Suprapubic skin (tissue), 4 donors: ENCODE measurements around the gene DHRS4L2. TPM values are rescaled to one million over a fixed set of nuclear protein-coding genes. Genes with fewer than 3 reads are reported as not detected.
"Not testable (repeated sequence)": the region's sequence is repeated elsewhere in the genome, so short reads cannot be mapped to it uniquely, and the experiment has no call there.

Experiments used
- DNase-seq, 2 donors: peaks; one replicate each; pipeline ENCODE4 v3.0.0-alpha.2; 2019; ENCODE audit warnings: low spot score in 2 of 2
- H3K27ac ChIP-seq: fragments of 200-600 bp; sonication (generic); one replicate; pipeline ENCODE4 v1.5.1; 2019
- H3K27me3 ChIP-seq: fragments of 200-600 bp; sonication (generic); one replicate; pipeline ENCODE4 v1.5.1; 2019
- H3K36me3 ChIP-seq: fragments of 200-600 bp; sonication (generic); one replicate; pipeline ENCODE4 v1.5.1; 2019
- H3K4me1 ChIP-seq: fragments of 200-600 bp; sonication (generic); one replicate; pipeline ENCODE4 v1.5.1; 2019
- H3K4me3 ChIP-seq: fragments of 200-600 bp; sonication (generic); one replicate; pipeline ENCODE4 v1.5.1; 2019; ENCODE audit warnings: mild to moderate bottlenecking
- H3K9me3 ChIP-seq: fragments of 200-600 bp; sonication (generic); one replicate; pipeline ENCODE4 v1.5.1; 2019
- EP300 ChIP-seq: sonication (generic); formaldehyde crosslinking; IDR thresholded peaks from one replicate; pipeline ENCODE4 v1.6.1; 2017; ENCODE audit warnings: antibody characterized with exemption
- POLR2A ChIP-seq, 2 donors: fragments of 450-650 bp; IDR thresholded peaks; one replicate each; pipeline ENCODE4 v1.6.1; 2017; ENCODE audit warnings: antibody characterized with exemption in 2 of 2, mild to moderate bottlenecking in 2 of 2, moderate library complexity in 2 of 2
- POLR2AphosphoS5 ChIP-seq, 3 donors: sonication (generic); formaldehyde crosslinking; IDR thresholded peaks; one replicate each; pipeline ENCODE4 v1.6.1; 2017; ENCODE audit warnings: antibody characterized with exemption in 3 of 3
- WGBS: methylation state at CpG from one replicate; pipeline ENCODE4 v1.1.5; 2018; 5-methylcytosine and 5-hydroxymethylcytosine counted together
- total RNA-seq, 4 donors: library from RNA; depleted of rRNA; stranded (reverse); fragments of >200 nt; gene quantifications; one replicate each; pipeline ENCODE4 v1.1.0, GENCODE V29; 2016
- TF ChIP-seq, protein P1 (sequence below), 2 donors: fragments of 200-600 bp in 1 of 2; fragments of 450-650 bp in 1 of 2; sonication (generic) in 1 of 2; IDR thresholded peaks; one replicate each; pipeline ENCODE4 v1.5.1; 2016 to 2019; ENCODE audit warnings: antibody characterized with exemption in 2 of 2, mild to moderate bottlenecking in 1 of 2, moderate library complexity in 1 of 2

The DHRS4L2 gene
- total RNA-seq, 4 donors from 2014 or later = 17.5 to 27.9 (median 21.0) TPM

DNA sequence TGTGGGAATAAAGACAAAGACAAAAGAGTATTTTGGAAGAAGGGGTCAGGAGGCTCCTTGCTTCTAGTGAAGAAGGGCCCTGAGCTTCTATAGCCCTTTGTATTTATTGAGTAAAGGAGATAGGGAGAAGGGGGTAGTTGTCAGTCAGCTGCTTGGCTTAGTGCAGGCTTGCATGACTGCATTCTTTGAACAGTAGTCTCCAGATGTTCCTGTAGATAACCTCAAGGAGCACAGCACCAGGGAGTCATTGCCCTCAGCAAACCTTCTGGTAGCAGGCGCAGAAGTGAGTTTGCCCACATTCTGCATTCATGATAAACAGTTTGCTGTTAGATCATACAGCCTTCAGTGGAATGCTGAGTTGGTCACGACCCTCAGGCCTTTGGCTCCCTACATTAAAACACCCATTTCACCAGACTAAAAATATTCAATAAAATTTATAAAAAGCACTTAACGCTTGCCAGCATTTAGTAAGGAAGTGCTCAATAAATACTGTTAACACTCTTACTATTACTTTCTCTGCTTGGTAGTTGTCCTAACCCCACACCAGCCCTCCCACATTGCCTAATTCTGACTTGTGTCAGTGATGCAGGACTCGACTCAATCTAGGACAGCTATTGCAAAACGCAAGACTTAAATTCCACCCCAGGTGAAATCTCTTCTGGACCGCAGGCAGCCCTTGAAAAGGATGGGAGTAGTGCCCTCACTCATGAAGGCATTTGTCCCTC, 38.2 kb upstream of the DHRS4L2 start:
- DNase-seq = no peak
- H3K27ac ChIP-seq = no peak overlapping the region
- 94% methylated on average over 6 of the region's 6 CpGs for WGBS
- H3K4me1 ChIP-seq = peaks cover 19% of the 10 kb centered on the region
- H3K36me3 ChIP-seq = peaks cover under 1% of the 10 kb centered on the region
- no peaks in the 10 kb centered on the region for H3K9me3 ChIP-seq
- H3K4me3 ChIP-seq = no peak overlapping the region
- H3K27me3 ChIP-seq = no peaks in the 10 kb centered on the region
- TF ChIP-seq EP300 = no peak
- TF ChIP-seq POLR2AphosphoS5 (IDR thresholded peaks at IDR 0.05) = no peak
- TF ChIP-seq, protein P1, sequence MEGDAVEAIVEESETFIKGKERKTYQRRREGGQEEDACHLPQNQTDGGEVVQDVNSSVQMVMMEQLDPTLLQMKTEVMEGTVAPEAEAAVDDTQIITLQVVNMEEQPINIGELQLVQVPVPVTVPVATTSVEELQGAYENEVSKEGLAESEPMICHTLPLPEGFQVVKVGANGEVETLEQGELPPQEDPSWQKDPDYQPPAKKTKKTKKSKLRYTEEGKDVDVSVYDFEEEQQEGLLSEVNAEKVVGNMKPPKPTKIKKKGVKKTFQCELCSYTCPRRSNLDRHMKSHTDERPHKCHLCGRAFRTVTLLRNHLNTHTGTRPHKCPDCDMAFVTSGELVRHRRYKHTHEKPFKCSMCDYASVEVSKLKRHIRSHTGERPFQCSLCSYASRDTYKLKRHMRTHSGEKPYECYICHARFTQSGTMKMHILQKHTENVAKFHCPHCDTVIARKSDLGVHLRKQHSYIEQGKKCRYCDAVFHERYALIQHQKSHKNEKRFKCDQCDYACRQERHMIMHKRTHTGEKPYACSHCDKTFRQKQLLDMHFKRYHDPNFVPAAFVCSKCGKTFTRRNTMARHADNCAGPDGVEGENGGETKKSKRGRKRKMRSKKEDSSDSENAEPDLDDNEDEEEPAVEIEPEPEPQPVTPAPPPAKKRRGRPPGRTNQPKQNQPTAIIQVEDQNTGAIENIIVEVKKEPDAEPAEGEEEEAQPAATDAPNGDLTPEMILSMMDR (IDR thresholded peaks at IDR 0.05) = no peak

GRCh38 chr14:23951136-23951466, 37.6 kb upstream of the DHRS4L2 start:
- not testable (repeated sequence) for H3K9me3 ChIP-seq, DNase-seq, H3K27me3 ChIP-seq, H3K36me3 ChIP-seq, H3K4me3 ChIP-seq, H3K27ac ChIP-seq
- WGBS = 79% methylated on average over 3 of the region's 3 CpGs
- peaks cover 19% of the 10 kb centered on the region for H3K4me1 ChIP-seq

GRCh38 chr14:23951590-23952201, 37.0 kb upstream of the DHRS4L2 start:
- no peaks in the 10 kb centered on the region for H3K9me3 ChIP-seq
- no peak for TF ChIP-seq POLR2A (IDR thresholded peaks at IDR 0.05)
- TF ChIP-seq, protein P1 (IDR thresholded peaks at IDR 0.05) = no peak
- TF ChIP-seq EP300 = no peak
- TF ChIP-seq POLR2AphosphoS5 (IDR thresholded peaks at IDR 0.05) = no peak
- H3K4me1 ChIP-seq = peaks cover 19% of the 10 kb centered on the region
- H3K36me3 ChIP-seq = peaks cover 6% of the 10 kb centered on the region
- 45% methylated on average over 6 of the region's 8 CpGs for WGBS
- DNase-seq = no peak
- H3K27me3 ChIP-seq = no peaks in the 10 kb centered on the region
- no peak overlapping the region for H3K27ac ChIP-seq
- H3K4me3 ChIP-seq = no peak overlapping the region

- peaks cover 19% of the 10 kb centered on the region for H3K4me1 ChIP-seq
- not testable (repeated sequence) for H3K27me3 ChIP-seq, DNase-seq, H3K9me3 ChIP-seq, H3K36me3 ChIP-seq
- peak overlapping the region; percentile 79 for H3K27ac ChIP-seq
- peak overlapping the region; percentile 83 for H3K4me3 ChIP-seq
- 46% methylated on average over 5 of the region's 6 CpGs for WGBS
These were observed 35.6 kb upstream of the DHRS4L2 start for GRCh38 chr14:23953116-23953463.

GRCh38 chr14:23953464-23954278, 35.1 kb upstream of the DHRS4L2 start, which contains the start of gene DHRS4:
DHRS4 (plus strand) TSS chr14:23953770; CDS start chr14:23953789, 19 bp downstream.
- Histone ChIP-seq H3K36me3 (peaks cover 6% of the 10 kb centered on the region), H3K4me1 (peaks cover 19% of the 10 kb centered on the region), H3K27ac (peak within 1 kb of the TSS; percentile 79), H3K4me3 (peak within 1 kb of the TSS; percentile 83), H3K27me3 (no peaks in the 10 kb centered on the region), H3K9me3 (no peaks in the 10 kb centered on the region)
- DNase-seq = peak; percentile 86 to 91
- TF ChIP-seq POLR2A (IDR thresholded peaks at IDR 0.05) (no peak), POLR2AphosphoS5 (IDR thresholded peaks at IDR 0.05) (no peak)
- TF ChIP-seq, protein P1 (IDR thresholded peaks at IDR 0.05) = peak; percentile 71 to 81
- WGBS = under 1% methylated on average over 32 of the region's 44 CpGs

DNA sequence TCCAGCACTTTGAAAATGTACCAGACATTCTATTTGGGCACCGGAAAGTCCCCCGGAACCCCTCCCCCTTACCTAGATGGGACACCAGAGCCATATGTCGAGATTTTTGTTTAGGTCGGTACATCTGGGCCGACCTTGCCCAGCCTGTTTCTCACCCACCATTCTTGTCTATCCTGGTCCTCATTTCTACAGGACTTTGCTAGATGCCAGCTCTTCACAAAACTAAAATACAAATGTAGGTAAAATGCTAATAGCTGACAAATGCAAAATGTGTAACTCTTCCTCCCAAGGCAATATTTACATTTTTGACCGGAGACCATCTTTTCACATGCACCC, 34.5 kb upstream of the DHRS4L2 start:
- H3K9me3 ChIP-seq, H3K36me3 ChIP-seq, H3K27me3 ChIP-seq, DNase-seq: not testable (repeated sequence)
- 8% methylated on average over 6 of the region's 6 CpGs for WGBS
- Histone ChIP-seq H3K4me3 (peak overlapping the region; percentile 83), H3K27ac (peak overlapping the region; percentile 79), H3K4me1 (peaks cover 19% of the 10 kb centered on the region)

- not testable (repeated sequence) for H3K36me3 ChIP-seq, DNase-seq, H3K9me3 ChIP-seq, H3K27ac ChIP-seq, H3K27me3 ChIP-seq
- WGBS = 45% methylated on average over 19 of the region's 20 CpGs
- Histone ChIP-seq H3K4me3 (peak overlapping the region; percentile 83), H3K4me1 (peaks cover 19% of the 10 kb centered on the region)
These were observed 33.8 kb upstream of the DHRS4L2 start for GRCh38 chr14:23954965-23955364.

DNA sequence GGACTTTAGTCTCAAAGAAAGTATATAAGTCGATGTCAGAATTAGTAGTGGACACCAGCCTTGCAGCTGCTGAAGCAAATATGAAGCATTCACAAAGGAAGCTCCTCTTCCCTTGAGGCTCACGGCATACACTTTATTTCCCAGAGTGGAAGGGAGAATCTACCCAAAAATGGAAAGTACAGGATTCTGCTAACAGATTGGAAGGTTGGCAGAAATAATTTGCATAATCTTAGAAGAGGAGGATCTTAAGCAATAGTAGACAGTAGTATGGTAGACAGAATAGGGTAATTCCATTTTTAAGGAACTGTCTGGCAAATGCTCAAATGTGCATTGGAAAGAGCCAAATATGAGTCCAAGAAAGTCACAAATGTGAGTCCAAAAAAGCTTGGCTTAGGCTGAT, 32.9 kb upstream of the DHRS4L2 start:
- DNase-seq, H3K36me3 ChIP-seq: not testable (repeated sequence)
- 92% methylated on average over 2 of the region's 2 CpGs for WGBS

GRCh38 chr14:23957913-23958569, 30.7 kb upstream of the DHRS4L2 start:
- H3K27ac ChIP-seq, H3K4me3 ChIP-seq, H3K27me3 ChIP-seq, H3K9me3 ChIP-seq, H3K36me3 ChIP-seq, DNase-seq: not testable (repeated sequence)
- peaks cover 13% of the 10 kb centered on the region for H3K4me1 ChIP-seq
- 82% methylated on average over 9 of the region's 9 CpGs for WGBS

More for the DNA sequence above, 32.9 kb upstream of the DHRS4L2 start:
- H3K27me3 ChIP-seq, H3K4me3 ChIP-seq, H3K9me3 ChIP-seq, H3K27ac ChIP-seq: not testable (repeated sequence)
- peaks cover 19% of the 10 kb centered on the region for H3K4me1 ChIP-seq

GRCh38 chr14:23960899-23961298, 27.8 kb upstream of the DHRS4L2 start:
- H3K4me3 ChIP-seq, DNase-seq, H3K27ac ChIP-seq, H3K36me3 ChIP-seq, H3K9me3 ChIP-seq, H3K4me1 ChIP-seq, H3K27me3 ChIP-seq: not testable (repeated sequence)
